Body of pancreas (tissue), 4 donors: ENCODE measurements around the gene IL7R. TPM values are rescaled to one million over a fixed set of nuclear protein-coding genes. Genes with fewer than 3 reads are reported as not detected.

Experiments used
- ATAC-seq: fragments of 150-250 bp; one replicate; pipeline ENCODE4 v1.9.1; 2016
- DNase-seq, 4 donors: peaks; one replicate each; pipeline ENCODE4 v3.0.0-alpha.2; 2019
- H3K27ac ChIP-seq, 4 donors: fragments of 200-600 bp; sonication (generic); 1 replicate in 3 of 4; 2 replicates in 1 of 4; pipeline versions ENCODE4 v1.5.1 to v1.6.1; 2016 to 2019; ENCODE audit warnings: mild to moderate bottlenecking in 1 of 4, mixed read lengths in 1 of 4, moderate library complexity in 1 of 4
- H3K27me3 ChIP-seq, 2 donors: fragments of 200-600 bp; sonication (generic); one replicate each; pipeline ENCODE4 v1.6.0; 2016; ENCODE audit warnings: mild to moderate bottlenecking in 1 of 2
- H3K36me3 ChIP-seq, 2 donors: fragments of 200-600 bp; sonication (generic); replicated peaks in 1 of 2; 2 replicates each; pipeline ENCODE4 v1.5.1; 2016; ENCODE audit warnings: low read depth in 2 of 2; ENCODE audit not compliant: insufficient read depth in 1 of 2
- H3K4me1 ChIP-seq: fragments of 200-600 bp; sonication (generic); one replicate; pipeline ENCODE4 v1.6.0; 2016
- H3K4me3 ChIP-seq, 2 donors: fragments of 200-600 bp; sonication (generic); 1 replicate in 1 of 2; 2 replicates in 1 of 2; pipeline ENCODE4 v1.5.1; 2016 to 2019
- H3K9me3 ChIP-seq, 3 donors: fragments of 200-600 bp; sonication (generic); 1 replicate in 2 of 3; 2 replicates in 1 of 3; pipeline ENCODE4 v1.5.1; 2016
- CTCF ChIP-seq, 7 experiments: fragments of 450-650 bp in 4 of 7; fragments of 200-600 bp in 3 of 7; sonication (generic) in 3 of 7; IDR thresholded peaks; one replicate each; pipeline ENCODE4 v1.5.1; 2016 to 2019; ENCODE audit warnings: antibody characterized with exemption in 7 of 7
- POLR2A ChIP-seq, 3 donors: fragments of 450-650 bp; IDR thresholded peaks; one replicate each; pipeline ENCODE4 v1.6.1; 2016; ENCODE audit warnings: antibody characterized with exemption in 3 of 3, mild to moderate bottlenecking in 2 of 3
- WGBS, 2 donors: methylation state at CpG; one replicate each; pipeline ENCODE4 v1.1.5; 2017; 5-methylcytosine and 5-hydroxymethylcytosine counted together
- intact Hi-C: fragments of 100-400 bp; cut with DNase I; formaldehyde crosslinking; loops from one replicate; pipeline ENCODE4 v1.15.1; 2023
- total RNA-seq, 2 donors: library from RNA; depleted of rRNA; stranded (reverse); fragments of >200 nt; gene quantifications; one replicate each; pipeline ENCODE4 v1.1.0, GENCODE V29; 2016

The IL7R gene
- total RNA-seq, 2 donors from 2014 or later = 13.5 to 27.0 TPM

GRCh38 chr5:35863159-35863558 is 6.5 kb downstream of the IL7R start:
- 40 to 49% methylated on average over 3 of the region's 3 CpGs for WGBS, 2 donors
- ATAC-seq = no peak

GRCh38 chr5:35867998-35868397 is 11.3 kb downstream of the IL7R start:
- ATAC-seq (no peak), DNase-seq (no peak)
- no peak overlapping the region for H3K27ac ChIP-seq
- H3K4me3 ChIP-seq = no peak overlapping the region
- H3K27me3 ChIP-seq = no peaks in the 10 kb centered on the region
- no peaks in the 10 kb centered on the region for H3K36me3 ChIP-seq
- intact Hi-C loops = no loop called here
- 72 to 78% methylated on average over 4 of the region's 4 CpGs for WGBS, 2 donors
- TF ChIP-seq CTCF (IDR thresholded peaks at IDR 0.05) = no peak
- TF ChIP-seq POLR2A (IDR thresholded peaks at IDR 0.05) = no peak
- no peaks in the 10 kb centered on the region for H3K9me3 ChIP-seq
- H3K4me1 ChIP-seq = no peaks in the 10 kb centered on the region

More at GRCh38 chr5:35863159-35863558, 6.5 kb downstream of the IL7R start:
- Histone ChIP-seq H3K4me1 (no peaks in the 10 kb centered on the region), H3K9me3 (no peaks in the 10 kb centered on the region), H3K27me3 (no peaks in the 10 kb centered on the region), H3K27ac (no peak overlapping the region), H3K36me3 (no peaks in the 10 kb centered on the region), H3K4me3 (no peak overlapping the region)
- DNase-seq = no peak
- intact Hi-C loops = no loop called here
- TF ChIP-seq POLR2A (IDR thresholded peaks at IDR 0.05) = no peak
- TF ChIP-seq CTCF (IDR thresholded peaks at IDR 0.05) = no peak

GRCh38 chr5:35869685-35870277 is 13.1 kb downstream of the IL7R start:
- TF ChIP-seq CTCF (IDR thresholded peaks at IDR 0.05) = no peak
- no peak for TF ChIP-seq POLR2A (IDR thresholded peaks at IDR 0.05)
- 72 to 76% methylated on average over 5 of the region's 5 CpGs for WGBS, 2 donors
- ATAC-seq = no peak

GRCh38 chr5:35870605-35871004 is 13.9 kb downstream of the IL7R start:
- Histone ChIP-seq H3K4me3 (no peak overlapping the region), H3K4me1 (no peaks in the 10 kb centered on the region), H3K27me3 (no peaks in the 10 kb centered on the region), H3K36me3 (no peaks in the 10 kb centered on the region), H3K9me3 (no peaks in the 10 kb centered on the region), H3K27ac (no peak overlapping the region)
- TF ChIP-seq CTCF (IDR thresholded peaks at IDR 0.05) (no peak), POLR2A (IDR thresholded peaks at IDR 0.05) (no peak)
- 79 to 91% methylated on average over 4 of the region's 4 CpGs for WGBS, 2 donors
- intact Hi-C loops = no loop called here
- no peak for ATAC-seq
- no peak for DNase-seq

More at GRCh38 chr5:35869685-35870277, 13.1 kb downstream of the IL7R start:
- Histone ChIP-seq H3K36me3 (no peaks in the 10 kb centered on the region), H3K9me3 (no peaks in the 10 kb centered on the region), H3K27me3 (no peaks in the 10 kb centered on the region), H3K27ac (no peak overlapping the region), H3K4me1 (no peaks in the 10 kb centered on the region), H3K4me3 (no peak overlapping the region)
- DNase-seq = no peak
- intact Hi-C loops = no loop called here

GRCh38 chr5:35876454-35876853 is 19.8 kb downstream of the IL7R start:
- intact Hi-C loops = no loop called here

More at GRCh38 chr5:35876454-35876853, 19.8 kb downstream of the IL7R start:
- ATAC-seq (no peak), DNase-seq (no peak)
- H3K4me3 ChIP-seq = no peak overlapping the region
- 68 to 80% methylated on average over 2 of the region's 2 CpGs for WGBS, 2 donors
- H3K36me3 ChIP-seq = no peaks in the 10 kb centered on the region
- TF ChIP-seq CTCF (IDR thresholded peaks at IDR 0.05) (no peak), POLR2A (IDR thresholded peaks at IDR 0.05) (no peak)
- no peaks in the 10 kb centered on the region for H3K27me3 ChIP-seq
- H3K27ac ChIP-seq = no peak overlapping the region
- H3K4me1 ChIP-seq = no peaks in the 10 kb centered on the region
- H3K9me3 ChIP-seq = no peaks in the 10 kb centered on the region
